ENCODE results near the gene GMDS.
A peak's percentile ranks its signal among the peaks of the same experiment; 100 is the strongest.

Gene GMDS

GRCh38 chr6:1631251-1631650 lies 614.2 kb downstream of the GMDS start:
- H3K9ac ChIP-seq (ENCODE audit: low read depth, low read length), result no peak overlapping the region
- no peak overlapping the region for H3K4me3 ChIP-seq (ENCODE audit: low read depth, low read length)
- no peaks in the 10 kb centered on the region for H3K4me1 ChIP-seq (ENCODE audit: control insufficient read depth, insufficient read depth, low read length)
- H3K9me3 ChIP-seq (ENCODE audit: control insufficient read depth, insufficient read depth, low read length), result no peaks in the 10 kb centered on the region
- no peaks in the 10 kb centered on the region for H3K36me3 ChIP-seq (ENCODE audit: control insufficient read depth, insufficient read depth, low read length)
- H3K27ac ChIP-seq (ENCODE audit: low read depth, low read length), result no peak overlapping the region
- peaks cover 44% of the 10 kb centered on the region for H3K27me3 ChIP-seq (ENCODE audit: control insufficient read depth, insufficient read depth, low read length)

DNA sequence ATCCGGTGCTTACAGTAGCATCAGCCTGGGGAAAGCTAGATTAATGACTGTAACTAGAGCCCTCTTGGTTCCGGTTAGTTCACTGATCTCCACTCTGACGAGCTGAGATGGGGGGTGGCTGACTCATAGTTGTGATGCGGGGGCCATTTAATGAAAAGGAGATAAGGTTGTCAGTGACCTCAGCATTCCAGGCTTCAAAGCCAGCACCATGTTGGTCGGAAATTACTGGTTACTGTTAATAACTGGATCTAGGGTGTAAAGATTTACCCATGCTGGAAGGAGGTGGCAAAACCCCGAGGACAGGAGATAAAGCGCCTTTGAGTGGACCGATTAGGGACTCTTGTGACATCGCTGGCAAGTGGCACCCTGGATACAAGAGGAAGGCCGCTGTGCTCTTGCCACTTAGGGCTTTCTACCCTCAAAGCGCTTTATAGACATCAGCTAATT lies 614.6 kb downstream of the GMDS start:
- Histone ChIP-seq H3K27me3 (ENCODE audit: control insufficient read depth, insufficient read depth, low read length) (peaks cover 49% of the 10 kb centered on the region), H3K9me3 (ENCODE audit: control insufficient read depth, insufficient read depth, low read length) (no peaks in the 10 kb centered on the region), H3K27ac (ENCODE audit: low read depth, low read length) (no peak overlapping the region), H3K36me3 (ENCODE audit: control insufficient read depth, insufficient read depth, low read length) (no peaks in the 10 kb centered on the region), H3K4me1 (ENCODE audit: control insufficient read depth, insufficient read depth, low read length) (no peaks in the 10 kb centered on the region), H3K9ac (ENCODE audit: low read depth, low read length) (no peak overlapping the region), H3K4me3 (ENCODE audit: low read depth, low read length) (no peak overlapping the region)

DNA sequence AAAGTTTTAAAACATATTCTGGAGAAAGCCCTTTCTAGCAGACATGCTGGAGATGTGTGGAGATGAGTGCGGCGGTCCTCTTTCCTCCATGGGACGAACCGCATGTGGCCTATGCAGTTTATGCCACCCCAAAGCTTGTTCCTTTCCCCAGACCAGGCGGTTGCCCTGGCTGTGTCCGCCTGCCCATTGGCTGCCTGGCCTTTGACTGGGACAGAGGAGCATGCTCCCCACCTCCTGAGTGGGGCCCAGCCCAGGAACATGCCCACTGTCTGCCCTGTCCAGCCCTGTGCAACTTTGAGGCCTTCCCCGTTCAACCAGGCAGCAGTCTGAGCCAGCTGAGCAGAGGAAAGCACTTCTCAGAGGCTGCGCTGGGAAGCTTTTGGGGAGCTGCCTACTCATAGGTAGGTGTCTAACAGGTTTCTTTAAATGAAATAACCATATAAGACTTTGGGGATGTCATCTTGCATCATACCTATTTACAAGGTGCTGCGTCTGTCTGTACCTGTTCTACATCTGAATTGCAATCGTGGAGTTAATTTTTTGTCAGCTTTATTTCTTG lies 615.1 kb downstream of the GMDS start:
- Histone ChIP-seq H3K4me1 (ENCODE audit: control insufficient read depth, insufficient read depth, low read length) (0 out of 2 replicates have a peak, but pooled peaks cover 4% of the 10 kb centered on the region), H3K9me3 (ENCODE audit: control insufficient read depth, insufficient read depth, low read length) (no peaks in the 10 kb centered on the region), H3K27me3 (ENCODE audit: control insufficient read depth, insufficient read depth, low read length) (peaks cover 54% of the 10 kb centered on the region), H3K36me3 (ENCODE audit: control insufficient read depth, insufficient read depth, low read length) (no peaks in the 10 kb centered on the region), H3K4me3 (ENCODE audit: low read depth, low read length) (no peak overlapping the region), H3K9ac (ENCODE audit: low read depth, low read length) (no peak overlapping the region), H3K27ac (ENCODE audit: low read depth, low read length) (no peak overlapping the region)

DNA sequence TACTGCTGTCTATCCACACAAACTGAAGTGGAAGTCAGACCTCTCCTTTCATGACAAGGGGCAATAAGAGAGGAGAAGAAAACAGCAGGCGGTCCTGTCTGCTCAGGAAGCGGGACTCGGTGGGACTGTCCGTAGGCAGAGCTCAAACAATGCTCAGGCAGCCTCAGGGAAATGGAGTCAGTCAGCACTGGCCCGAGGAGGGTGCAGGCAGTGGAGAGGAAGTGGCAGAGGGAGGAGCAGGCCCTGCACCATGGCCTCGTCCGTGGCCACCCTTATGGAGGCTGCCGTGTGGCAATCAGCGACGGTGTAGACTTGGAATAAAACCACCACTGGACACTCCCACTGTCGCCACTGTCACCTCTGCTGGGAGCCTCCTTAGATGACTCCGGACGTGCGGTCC lies 616.1 kb downstream of the GMDS start:
- H3K4me1 ChIP-seq (ENCODE audit: control insufficient read depth, insufficient read depth, low read length), result peaks cover 7% of the 10 kb centered on the region; the same call in 1 of the 2 replicates
- no peak overlapping the region for H3K27ac ChIP-seq (ENCODE audit: low read depth, low read length)
- no peak overlapping the region for H3K9ac ChIP-seq (ENCODE audit: low read depth, low read length)
- no peaks in the 10 kb centered on the region for H3K36me3 ChIP-seq (ENCODE audit: control insufficient read depth, insufficient read depth, low read length)
- H3K27me3 ChIP-seq (ENCODE audit: control insufficient read depth, insufficient read depth, low read length), result peaks cover 63% of the 10 kb centered on the region
- no peak overlapping the region for H3K4me3 ChIP-seq (ENCODE audit: low read depth, low read length)
- H3K9me3 ChIP-seq (ENCODE audit: control insufficient read depth, insufficient read depth, low read length), result no peaks in the 10 kb centered on the region

GRCh38 chr6:1627827-1628560 lies 617.4 kb downstream of the GMDS start:
- Histone ChIP-seq H3K27ac (ENCODE audit: low read depth, low read length) (no peak overlapping the region), H3K27me3 (ENCODE audit: control insufficient read depth, insufficient read depth, low read length) (peaks cover 77% of the 10 kb centered on the region), H3K9ac (ENCODE audit: low read depth, low read length) (no peak overlapping the region), H3K4me3 (ENCODE audit: low read depth, low read length) (no peak overlapping the region), H3K9me3 (ENCODE audit: control insufficient read depth, insufficient read depth, low read length) (no peaks in the 10 kb centered on the region), H3K36me3 (ENCODE audit: control insufficient read depth, insufficient read depth, low read length) (no peaks in the 10 kb centered on the region), H3K4me1 (ENCODE audit: control insufficient read depth, insufficient read depth, low read length) (peaks cover 7% of the 10 kb centered on the region; the same call in 1 of the 2 replicates)

- no peak overlapping the region for H3K27ac ChIP-seq (ENCODE audit: low read depth, low read length)
- no peaks in the 10 kb centered on the region for H3K9me3 ChIP-seq (ENCODE audit: control insufficient read depth, insufficient read depth, low read length)
- no peak overlapping the region for H3K9ac ChIP-seq (ENCODE audit: low read depth, low read length)
- peaks cover 92% of the 10 kb centered on the region for H3K27me3 ChIP-seq (ENCODE audit: control insufficient read depth, insufficient read depth, low read length)
- H3K4me3 ChIP-seq (ENCODE audit: low read depth, low read length), result no peak overlapping the region
- H3K4me1 ChIP-seq (ENCODE audit: control insufficient read depth, insufficient read depth, low read length), result peaks cover 7% of the 10 kb centered on the region
- no peaks in the 10 kb centered on the region for H3K36me3 ChIP-seq (ENCODE audit: control insufficient read depth, insufficient read depth, low read length)
Measured at GRCh38 chr6:1626481-1626880, 618.9 kb downstream of the GMDS start.

- no peak overlapping the region for H3K4me3 ChIP-seq (ENCODE audit: low read depth, low read length)
- no peaks in the 10 kb centered on the region for H3K9me3 ChIP-seq (ENCODE audit: control insufficient read depth, insufficient read depth, low read length)
Measured at GRCh38 chr6:1625794-1626435, 619.5 kb downstream of the GMDS start.

GRCh38 chr6:1624851-1625781 lies 620.3 kb downstream of the GMDS start:
- H3K27ac ChIP-seq (ENCODE audit: low read depth, low read length), result no peak overlapping the region
- H3K4me3 ChIP-seq (ENCODE audit: low read depth, low read length), result peak overlapping the region; percentile 45
- H3K4me1 ChIP-seq (ENCODE audit: control insufficient read depth, insufficient read depth, low read length), result peaks cover 11% of the 10 kb centered on the region
- H3K9me3 ChIP-seq (ENCODE audit: control insufficient read depth, insufficient read depth, low read length), result no peaks in the 10 kb centered on the region
- no peaks in the 10 kb centered on the region for H3K36me3 ChIP-seq (ENCODE audit: control insufficient read depth, insufficient read depth, low read length)
- H3K9ac ChIP-seq (ENCODE audit: low read depth, low read length), result no peak overlapping the region
- H3K27me3 ChIP-seq (ENCODE audit: control insufficient read depth, insufficient read depth, low read length), result peaks cover 99% of the 10 kb centered on the region

More at GRCh38 chr6:1625794-1626435, 619.5 kb downstream of the GMDS start:
- peaks cover 11% of the 10 kb centered on the region for H3K4me1 ChIP-seq (ENCODE audit: control insufficient read depth, insufficient read depth, low read length)
- H3K27me3 ChIP-seq (ENCODE audit: control insufficient read depth, insufficient read depth, low read length), result peaks cover 97% of the 10 kb centered on the region
- no peak overlapping the region for H3K27ac ChIP-seq (ENCODE audit: low read depth, low read length)
- H3K36me3 ChIP-seq (ENCODE audit: control insufficient read depth, insufficient read depth, low read length), result no peaks in the 10 kb centered on the region
- H3K9ac ChIP-seq (ENCODE audit: low read depth, low read length), result no peak overlapping the region

- Histone ChIP-seq H3K27ac (ENCODE audit: low read depth, low read length) (no peak overlapping the region), H3K36me3 (ENCODE audit: control insufficient read depth, insufficient read depth, low read length) (no peaks in the 10 kb centered on the region), H3K27me3 (ENCODE audit: control insufficient read depth, insufficient read depth, low read length) (peaks cover 100% of the 10 kb centered on the region), H3K4me3 (ENCODE audit: low read depth, low read length) (peak overlapping the region; percentile 45), H3K9ac (ENCODE audit: low read depth, low read length) (no peak overlapping the region), H3K9me3 (ENCODE audit: control insufficient read depth, insufficient read depth, low read length) (no peaks in the 10 kb centered on the region), H3K4me1 (ENCODE audit: control insufficient read depth, insufficient read depth, low read length) (peaks cover 11% of the 10 kb centered on the region)
Measured at GRCh38 chr6:1624058-1624850, 621.2 kb downstream of the GMDS start.

GRCh38 chr6:1623769-1624057 lies 621.7 kb downstream of the GMDS start:
- Histone ChIP-seq H3K9me3 (ENCODE audit: control insufficient read depth, insufficient read depth, low read length) (no peaks in the 10 kb centered on the region), H3K27ac (ENCODE audit: low read depth, low read length) (no peak overlapping the region), H3K4me1 (ENCODE audit: control insufficient read depth, insufficient read depth, low read length) (peaks cover 11% of the 10 kb centered on the region), H3K4me3 (ENCODE audit: low read depth, low read length) (peak overlapping the region; percentile 45; the same call in 1 of the 2 replicates), H3K36me3 (ENCODE audit: control insufficient read depth, insufficient read depth, low read length) (no peaks in the 10 kb centered on the region), H3K9ac (ENCODE audit: low read depth, low read length) (no peak overlapping the region), H3K27me3 (ENCODE audit: control insufficient read depth, insufficient read depth, low read length) (peaks cover 100% of the 10 kb centered on the region)

Data from HUES48 (cell line).